GM21528 (cell line): ENCODE data around the gene ANKRD11.
"Not testable (repeated sequence)": the region's sequence is repeated elsewhere in the genome, so short reads cannot be mapped to it uniquely, and the experiment has no call there.

Source experiments
- ATAC-seq: cut with Tn5 transposase; IDR thresholded peaks from one replicate; pipeline ENCODE4 v1.9.1; 2021; ENCODE audit warnings: mild to moderate bottlenecking, moderate library complexity; ENCODE audit not compliant: unreplicated experiment, low FRiP score

ANKRD11 gene

DNA sequence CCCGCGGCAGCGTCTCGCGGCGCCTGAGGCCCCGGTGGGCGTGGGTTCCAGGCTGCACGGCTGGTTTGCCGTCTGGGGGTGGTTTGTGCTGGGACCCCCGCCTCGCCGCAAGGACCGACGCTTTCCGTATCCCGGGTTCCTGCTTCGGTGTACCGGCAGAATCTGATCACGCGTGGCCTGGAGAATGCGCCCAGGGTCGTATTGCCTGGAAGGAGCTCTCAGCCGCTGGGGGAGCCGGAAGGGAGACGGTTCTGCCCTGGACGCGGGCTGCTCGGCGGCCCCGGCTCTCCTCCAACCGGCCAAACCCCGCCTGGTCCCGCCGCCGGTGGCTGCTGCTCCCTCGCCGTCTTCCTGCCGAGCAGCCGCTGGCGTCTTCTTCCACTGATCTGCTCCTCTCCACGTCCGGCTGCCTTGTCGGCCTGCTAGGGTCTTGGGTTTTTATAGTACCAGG lies 233.1 kb downstream of the ANKRD11 start:
- no peak for ATAC-seq

DNA sequence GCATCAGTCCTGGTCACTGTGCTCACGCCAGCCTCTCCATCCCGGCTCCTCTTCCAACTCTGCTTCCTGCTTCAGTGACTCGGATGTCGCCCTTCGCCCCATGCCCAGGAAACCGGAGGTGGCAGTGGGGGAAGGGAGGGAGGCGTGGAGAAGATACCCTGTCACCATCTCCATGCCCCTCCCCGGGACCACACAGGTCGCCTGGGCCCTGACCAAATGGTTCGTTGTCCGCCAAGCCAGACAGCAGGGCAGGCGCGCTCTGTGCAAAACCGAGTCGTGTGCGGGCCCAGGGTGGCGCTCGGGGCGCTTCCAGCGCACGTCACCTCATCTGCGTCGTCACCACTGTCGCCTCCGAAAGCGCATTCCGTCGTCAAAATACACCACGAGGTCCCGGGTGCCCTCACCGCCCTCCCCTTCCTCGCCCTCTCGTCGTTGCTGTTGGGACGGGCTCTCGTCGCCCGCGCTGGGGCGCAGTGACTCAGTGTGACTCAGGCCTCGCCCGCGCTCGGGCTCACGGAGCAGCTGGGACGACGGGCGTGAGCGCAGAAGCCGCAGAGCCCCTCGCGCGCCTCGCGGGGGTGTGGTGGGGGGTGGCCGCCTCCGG lies 233.6 kb downstream of the ANKRD11 start:
- ATAC-seq: no peak

DNA sequence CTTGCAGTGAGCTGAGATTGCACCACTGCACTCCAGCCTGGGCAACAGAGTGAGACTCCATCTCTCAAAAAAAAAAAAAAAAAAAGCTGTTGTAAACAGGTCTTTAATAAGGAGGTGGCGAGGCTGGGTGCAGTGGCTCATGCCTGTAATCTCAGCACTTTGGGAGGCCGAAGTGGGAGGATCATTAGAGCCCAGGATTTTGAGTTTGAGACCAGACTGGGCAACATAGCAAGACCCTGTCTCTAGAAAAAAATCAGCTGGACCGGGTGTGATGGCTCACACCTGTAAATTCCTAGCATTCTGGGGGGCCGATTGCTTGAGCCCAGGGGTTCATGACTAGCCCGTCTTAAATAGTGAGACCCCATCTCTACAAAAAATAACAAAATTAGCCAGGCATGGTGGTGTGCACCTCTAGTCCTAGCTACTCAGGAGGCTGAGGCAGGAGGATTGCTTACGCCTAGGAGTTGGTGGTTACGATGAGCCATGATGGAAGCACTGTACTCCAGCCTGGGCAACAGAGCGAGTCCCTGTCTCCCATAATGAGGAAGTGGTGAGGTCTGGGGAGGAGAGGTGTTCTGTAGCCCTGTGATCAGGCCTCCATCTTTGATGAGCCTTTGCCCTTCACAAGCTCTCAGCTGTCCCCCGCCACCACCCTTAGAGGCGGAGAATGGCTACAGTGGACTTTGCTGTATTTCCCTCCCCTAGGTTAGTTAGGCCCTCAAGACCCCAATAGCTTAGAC lies 236.6 kb downstream of the ANKRD11 start:
- ATAC-seq: no peak

DNA sequence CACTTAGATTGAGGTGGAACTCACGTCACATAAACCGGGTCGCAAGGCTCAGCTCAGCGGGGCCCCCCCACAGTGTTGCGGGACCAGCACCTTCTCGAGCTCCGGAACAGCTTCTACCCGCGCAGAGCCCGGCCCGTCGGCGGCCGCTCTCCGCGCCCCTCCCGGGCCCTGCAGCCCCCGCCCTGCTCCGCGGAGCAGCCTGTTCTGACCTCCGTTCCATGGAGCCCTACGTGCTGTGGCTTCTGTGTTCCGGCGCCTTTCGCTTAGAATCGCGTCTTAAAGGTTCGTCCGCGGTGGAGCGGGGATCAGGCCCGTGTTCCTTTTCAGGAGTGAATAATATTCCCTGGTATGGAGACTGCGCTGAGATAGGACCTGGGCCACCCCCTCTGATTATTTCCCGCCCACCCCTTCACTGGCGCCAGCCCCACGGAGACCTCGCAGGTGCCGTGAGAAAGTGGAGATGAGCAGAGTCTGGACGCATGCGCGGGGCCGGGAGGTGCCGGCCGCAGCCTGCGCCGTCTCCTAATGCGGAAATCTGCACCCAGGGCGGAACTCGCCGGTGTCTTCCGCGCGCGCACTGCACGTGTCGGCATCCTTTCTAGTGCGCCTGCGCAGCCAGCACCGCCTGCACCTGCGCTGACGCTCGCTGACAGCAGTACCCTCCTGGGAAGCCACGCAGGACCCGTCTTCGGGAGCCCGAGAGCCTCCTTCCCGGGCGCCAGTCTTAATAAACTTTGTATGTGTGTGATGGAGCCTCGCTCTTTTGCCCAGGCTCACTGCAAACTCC lies 242.0 kb downstream of the ANKRD11 start:
- no peak for ATAC-seq

DNA sequence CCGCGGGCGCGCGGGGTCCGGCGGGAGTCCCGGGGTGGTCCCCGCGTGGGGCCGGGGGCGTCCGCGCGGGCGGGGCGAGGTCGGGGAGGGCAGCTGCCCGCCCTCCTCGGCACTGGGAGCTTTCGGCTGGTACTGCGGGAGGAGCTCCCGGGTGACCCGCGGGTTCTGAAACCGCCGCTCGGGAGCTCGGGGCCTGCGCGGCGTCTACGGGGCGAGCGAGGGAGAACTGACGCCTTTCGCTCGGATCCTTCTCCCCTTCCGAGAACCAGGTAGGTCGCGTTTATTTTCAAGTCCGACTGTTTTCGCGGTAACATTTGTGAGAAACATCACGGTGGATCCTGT lies 242.7 kb downstream of the ANKRD11 start:
- peak; percentile 15 for ATAC-seq

DNA sequence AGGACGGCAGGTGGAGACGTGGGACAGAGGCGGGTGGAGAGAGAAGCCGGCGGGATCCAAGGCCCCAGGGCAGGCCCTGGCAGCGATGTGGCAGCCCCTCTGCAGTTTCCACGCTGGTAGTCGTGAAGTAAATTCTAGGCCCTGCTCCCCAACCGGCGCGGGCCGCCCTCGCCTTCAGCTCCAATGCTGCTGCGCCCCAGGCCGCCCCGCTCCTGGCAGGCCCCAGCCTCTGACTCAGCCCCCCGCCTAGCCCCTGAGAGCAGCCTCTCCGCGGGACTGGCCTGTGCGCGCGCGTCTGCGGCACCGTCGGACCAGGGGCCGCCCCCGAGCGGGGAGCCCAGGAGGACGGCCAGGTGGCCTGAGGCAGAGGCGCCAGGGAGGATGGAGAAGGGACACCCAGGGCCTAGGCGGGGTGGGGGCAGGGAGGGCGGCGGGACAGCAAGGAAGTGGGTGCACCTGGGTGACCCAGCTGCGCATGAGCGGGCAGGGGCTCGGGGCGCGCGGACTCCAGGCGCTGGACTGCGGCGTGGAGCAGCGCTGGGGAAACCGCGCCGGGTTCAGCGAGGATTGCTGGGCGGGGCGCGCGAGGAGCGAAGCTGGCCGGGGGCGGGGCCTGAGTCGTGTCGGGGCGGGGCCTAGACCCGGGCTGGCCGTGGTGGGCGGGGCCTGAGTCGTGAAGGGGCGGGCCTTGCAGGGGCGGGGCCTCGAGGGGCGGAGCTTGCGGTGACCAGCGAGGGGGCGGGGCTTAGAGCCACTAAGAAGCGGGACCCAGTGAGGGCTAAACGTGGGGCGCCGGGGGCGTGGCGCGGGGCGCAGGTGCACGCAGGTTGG lies 243.2 kb downstream of the ANKRD11 start:
- ATAC-seq: peak; percentile 56

DNA sequence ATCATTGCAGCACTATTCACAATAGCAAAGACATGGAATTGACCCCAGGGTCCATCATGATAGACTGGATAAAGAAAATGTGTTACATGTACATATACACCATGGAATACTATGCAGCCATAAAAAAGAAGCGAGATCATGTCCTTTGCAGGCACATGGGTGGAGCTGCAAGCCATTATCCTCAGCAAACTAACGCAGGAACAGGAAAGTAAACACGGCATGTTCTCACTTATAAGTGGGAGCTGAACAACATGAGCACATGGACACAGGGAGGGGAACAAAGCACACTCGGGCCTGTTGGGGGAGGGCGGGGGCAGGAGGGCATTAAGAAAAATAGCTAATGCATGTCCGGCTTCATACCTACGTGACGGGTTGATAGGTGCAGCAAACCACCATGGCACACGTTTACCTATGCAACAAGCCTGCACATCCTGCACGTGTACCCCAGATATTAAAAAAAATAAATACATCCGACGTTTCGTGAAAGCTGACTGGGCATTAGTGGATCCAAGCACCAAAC lies 243.9 kb downstream of the ANKRD11 start:
- no peak for ATAC-seq

DNA sequence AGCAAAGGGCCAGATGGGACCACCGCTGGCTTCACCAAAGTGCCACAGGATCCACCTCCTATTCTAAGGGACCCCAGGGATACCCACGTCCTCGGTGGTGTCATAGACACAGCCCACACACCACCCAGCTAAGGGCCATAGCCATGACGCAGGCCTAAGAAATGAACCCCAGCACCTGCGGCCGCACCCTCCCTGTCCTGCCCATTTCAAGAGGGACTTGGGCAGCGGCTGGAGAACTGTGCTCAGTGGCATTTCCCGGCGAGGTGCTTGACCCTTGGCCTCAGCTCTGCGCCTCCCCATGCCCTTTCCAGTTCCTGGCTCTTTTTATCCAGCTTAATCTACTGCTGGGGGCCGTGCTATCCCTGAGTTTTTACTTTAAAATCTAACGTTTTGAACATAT lies 245.6 kb downstream of the ANKRD11 start:
- ATAC-seq: no peak

DNA sequence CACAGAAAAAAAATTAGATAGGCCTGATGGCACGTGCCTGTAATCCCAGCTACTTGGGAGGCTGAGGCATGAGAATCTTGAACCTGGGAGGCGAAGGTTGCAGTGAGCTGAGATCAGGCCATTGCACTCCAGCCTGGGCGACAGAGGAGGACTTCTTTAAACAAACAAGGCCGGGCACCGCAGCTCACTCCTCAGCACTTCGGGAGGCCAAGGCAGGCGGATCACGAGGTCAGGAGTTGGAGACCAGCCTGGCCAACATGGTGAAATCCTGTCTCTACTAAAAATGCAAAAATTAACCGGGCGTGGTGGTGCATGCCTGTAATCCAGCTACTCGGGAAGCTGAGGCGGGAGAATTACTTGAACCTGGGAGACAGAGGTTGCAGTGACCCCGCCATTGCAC lies 246.1 kb downstream of the ANKRD11 start:
- ATAC-seq: not testable (repeated sequence)

DNA sequence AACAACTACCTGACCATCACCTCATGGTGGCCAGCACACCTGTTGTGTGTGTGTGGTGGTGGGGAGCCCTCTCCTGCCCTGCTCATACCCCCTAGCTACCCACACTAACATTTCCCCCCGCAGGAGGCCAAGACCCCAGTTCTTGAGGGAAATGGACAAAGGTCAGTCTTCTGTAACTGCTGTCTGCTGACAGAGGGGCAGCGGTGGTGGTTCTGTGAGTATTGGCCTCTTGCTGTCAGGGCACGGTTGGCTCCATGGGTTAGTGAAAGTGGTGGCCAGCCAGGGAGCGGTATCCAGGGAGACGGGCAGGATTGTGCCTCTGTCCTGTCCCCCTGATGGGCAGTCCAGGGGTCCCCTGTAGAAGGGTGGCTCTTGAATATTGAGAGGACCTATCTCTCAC lies 246.7 kb downstream of the ANKRD11 start:
- no peak for ATAC-seq

DNA sequence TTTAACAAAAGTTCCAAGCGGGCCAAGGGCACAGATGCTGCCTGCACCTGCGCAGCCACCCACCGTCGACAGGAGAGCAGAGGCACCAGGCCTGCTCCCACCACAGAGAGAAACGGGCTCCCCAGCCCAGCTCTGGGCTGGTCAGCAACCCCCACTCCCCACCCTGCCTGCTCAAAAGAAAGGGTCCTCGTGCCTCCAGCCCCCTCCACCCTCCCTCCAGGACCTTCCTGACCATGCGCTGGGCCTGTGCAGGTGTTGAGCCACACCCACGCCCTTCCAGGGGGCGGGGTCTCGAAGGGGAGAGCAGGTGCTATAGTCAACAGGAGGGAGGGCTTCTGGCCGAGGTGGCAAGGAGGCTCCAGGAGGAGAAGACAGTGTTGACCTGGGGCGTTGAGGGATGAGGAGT lies 247.6 kb downstream of the ANKRD11 start:
- ATAC-seq: no peak

DNA sequence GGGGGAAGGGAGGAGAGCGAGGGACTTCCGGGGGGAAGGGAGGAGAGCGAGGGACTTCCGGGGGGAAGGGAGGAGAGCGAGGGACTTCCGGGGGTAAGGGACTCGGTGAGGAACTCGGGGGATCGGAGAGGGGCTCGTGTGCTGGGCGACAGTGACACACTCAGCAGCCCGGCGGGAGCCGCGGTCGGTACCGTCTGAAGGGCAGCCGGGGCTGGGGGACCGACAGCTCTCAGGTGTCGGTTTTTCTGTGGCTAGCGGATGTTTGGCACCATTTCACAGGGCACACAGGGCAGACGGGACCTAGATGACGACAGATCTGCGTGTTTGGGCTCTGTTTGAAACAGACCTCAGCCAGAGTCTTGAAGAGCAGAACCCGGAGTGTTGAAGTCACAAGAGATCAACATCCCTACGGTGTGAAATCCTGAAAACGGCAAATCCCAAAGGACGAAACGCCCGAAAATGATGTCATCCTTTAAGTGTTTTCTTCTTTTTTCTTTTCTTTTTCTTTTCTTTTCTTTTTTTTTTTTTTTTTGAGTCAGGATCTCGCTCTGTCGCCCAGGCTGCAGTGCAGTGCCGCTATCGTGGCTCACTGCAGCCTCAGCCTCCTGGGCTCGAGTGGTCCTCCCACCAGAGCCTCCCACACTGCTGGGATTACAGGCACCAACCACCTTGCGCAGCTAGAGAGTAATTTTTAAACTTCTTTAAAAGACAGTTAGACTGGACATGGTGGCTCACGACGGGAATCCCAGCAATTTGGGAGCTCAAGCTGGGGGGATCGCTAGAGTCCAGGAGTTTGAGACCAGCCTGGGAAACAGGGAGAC lies 249.0 kb downstream of the ANKRD11 start:
- ATAC-seq: peak; percentile 56

DNA sequence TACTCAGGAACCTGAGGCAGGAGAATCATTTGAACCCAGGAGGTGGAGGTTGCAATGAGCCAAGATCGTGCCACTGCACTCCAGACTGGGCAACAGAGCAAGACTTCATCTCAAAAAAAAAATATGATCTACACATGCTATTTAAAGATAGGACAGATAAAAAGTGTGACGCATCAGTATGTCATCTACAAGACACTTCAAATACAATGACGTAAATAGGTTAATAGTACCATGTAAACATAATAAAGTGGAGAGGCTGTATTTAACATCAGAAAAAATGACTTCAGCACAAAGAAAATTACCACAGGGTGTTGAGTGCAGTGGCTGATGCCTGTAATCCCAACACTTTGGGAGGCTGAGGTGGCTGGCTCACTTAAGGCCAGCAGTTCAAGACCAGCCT lies 252.6 kb downstream of the ANKRD11 start:
- ATAC-seq: no peak

DNA sequence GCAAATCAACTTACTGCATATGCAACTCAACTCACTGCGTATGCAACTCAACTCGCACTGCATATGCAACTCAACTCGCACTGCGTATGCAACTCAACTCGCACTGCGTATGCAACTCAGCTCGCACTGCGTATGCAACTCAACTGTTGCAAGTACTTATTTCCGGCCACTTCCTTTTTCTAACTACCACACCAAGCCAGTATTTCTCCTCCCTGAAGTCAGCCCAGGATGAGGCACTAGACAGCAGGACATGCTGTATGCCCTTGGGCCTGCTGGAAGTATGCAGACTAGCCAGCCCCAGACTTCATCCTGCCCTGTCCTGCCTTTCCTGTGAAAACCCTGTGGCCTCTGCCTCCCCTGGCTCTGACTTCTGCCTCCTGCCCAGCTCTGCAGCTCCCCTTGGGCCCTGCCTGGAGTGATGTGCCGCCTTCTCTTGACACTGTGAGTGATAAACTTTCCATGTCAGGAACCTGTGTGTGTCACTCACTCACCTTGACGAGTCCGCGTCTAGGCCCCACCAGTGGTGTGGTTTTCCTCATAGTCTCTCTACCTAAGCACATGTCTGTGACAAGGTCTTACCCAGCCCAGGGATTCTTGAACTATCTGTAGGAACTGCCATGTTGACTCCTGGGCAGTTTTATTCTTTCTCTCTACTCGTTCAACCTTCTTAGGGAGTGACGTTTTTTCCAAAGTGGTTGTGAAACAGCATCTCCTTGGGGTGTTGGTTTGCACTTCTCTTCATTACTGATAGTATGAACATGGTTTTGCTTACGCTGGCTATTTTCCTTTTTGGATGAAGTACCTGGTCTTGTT lies 256.5 kb downstream of the ANKRD11 start:
- no peak for ATAC-seq

DNA sequence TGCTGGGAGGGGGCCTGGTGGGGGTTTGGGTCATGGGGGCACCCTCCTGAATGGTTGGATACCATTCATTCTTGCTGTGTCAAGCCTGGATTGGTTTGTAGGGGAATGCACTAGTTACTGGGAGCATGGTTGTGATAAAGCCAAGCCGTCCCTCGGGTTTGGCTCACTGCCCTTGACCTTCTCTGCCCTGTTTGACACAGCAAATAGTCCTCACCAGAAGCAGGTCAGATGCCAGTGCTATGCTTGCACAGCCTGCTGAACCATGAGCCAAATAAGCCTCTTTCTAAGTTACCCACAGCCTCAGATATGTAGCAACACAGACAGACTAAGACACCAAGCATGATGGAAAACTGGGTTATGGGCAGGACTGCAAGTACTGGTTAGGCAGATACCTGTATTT lies 258.3 kb downstream of the ANKRD11 start:
- ATAC-seq: no peak

DNA sequence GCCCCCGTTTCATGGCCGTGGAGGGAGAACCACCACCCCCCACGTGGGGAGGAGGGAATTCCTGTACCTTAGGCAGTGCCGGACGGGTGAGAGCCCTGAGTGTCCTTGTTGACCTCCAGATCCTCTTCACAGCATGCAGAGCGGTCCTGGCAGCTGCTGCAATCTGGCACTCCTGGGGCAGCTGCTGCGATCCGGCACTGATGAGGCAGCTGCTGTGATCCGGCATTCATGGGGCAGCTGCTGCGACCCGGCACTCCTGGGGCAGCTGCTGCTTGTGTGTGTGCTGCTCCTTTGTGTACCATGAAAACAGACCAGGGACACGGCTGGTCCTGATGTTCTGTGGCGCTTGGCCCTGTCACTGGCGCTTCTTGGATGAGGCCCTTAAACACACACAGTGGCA lies 260.1 kb downstream of the ANKRD11 start:
- no peak for ATAC-seq

DNA sequence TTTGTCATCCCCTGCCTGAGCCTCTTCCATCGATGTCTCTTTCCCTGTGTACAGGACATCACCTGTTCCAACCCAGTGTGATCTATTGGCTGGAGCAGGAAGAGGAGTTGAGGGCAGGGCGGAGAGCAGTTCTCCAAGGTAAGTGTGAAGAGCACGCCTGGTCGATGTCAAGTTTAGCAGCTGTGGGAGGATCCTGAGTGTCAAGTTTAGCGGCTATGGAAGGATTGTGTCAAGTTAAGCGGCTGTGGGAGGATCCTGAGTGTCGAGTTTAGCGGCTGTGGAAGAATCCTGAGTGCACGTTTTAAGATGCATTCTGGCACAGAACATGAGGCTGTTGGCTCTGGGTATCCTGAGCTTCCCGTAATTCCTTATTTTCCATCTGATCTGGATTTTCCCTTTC lies 265.7 kb downstream of the ANKRD11 start:
- ATAC-seq: no peak

DNA sequence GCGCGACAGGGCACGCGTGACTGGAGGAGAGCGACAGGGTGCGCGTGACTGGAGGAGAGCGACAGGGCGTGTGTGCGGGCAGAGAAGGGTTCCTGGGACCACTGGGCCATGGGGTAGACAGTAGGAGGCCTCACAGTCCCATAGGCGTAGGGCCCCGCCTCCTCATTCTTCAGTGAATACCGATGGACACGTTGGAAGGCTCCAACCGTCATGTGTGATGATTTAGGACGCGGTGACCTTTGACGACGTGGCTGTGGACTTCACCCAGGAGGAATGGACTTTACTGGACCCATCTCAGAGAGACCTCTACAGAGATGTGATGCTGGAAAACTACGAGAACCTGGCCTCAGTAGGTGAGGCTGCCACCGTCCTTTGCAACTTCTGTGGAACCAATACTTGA lies 267.4 kb downstream of the ANKRD11 start:
- ATAC-seq: no peak

DNA sequence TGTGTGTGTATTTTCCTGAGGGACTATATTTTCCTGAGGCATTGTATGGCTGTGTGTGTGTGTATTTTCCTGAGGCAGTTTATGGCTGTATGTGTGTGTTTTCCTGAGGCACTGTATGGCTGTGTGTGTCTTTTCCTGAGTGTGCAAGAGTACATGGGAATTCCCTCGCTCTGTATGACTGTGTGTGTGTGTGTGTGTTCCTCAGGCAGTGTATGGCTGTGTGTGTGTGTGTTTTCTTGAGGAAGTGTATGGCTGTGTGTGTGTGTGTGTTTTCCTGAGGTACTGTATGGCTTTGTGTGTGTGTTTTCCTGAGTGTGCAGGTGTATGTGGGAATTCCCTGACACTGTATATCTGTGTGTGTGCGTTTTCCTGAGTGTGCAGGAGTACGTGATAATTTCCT lies 268.8 kb downstream of the ANKRD11 start:
- no peak for ATAC-seq
